Epithelial cell of esophagus (primary cell): ENCODE data around the gene BPIFB3.

Experiments used
- DNase-seq: peaks from one replicate; pipeline ENCODE4 v3.0.0; 2010; ENCODE audit warnings: low read depth
- H3K4me3 ChIP-seq: 2 replicates; pipeline ENCODE4 v1.5.1; 2011; ENCODE audit warnings: mild to moderate bottlenecking, low read length, control low read depth
- CTCF ChIP-seq: IDR thresholded peaks from 2 replicates; pipeline ENCODE4 v1.5.1; 2011; ENCODE audit warnings: low read depth, mild to moderate bottlenecking, low read length, control low read depth, inconsistent platforms; ENCODE audit not compliant: insufficient read depth; ENCODE audit errors: missing control alignments

The BPIFB3 gene

GRCh38 chr20:33008336-33009213 is 45.1 kb upstream of the BPIFB3 start:
- DNase-seq, result no peak
- no peak overlapping the region for H3K4me3 ChIP-seq
- TF ChIP-seq CTCF, result no peak

- no peak overlapping the region for H3K4me3 ChIP-seq
- DNase-seq, result no peak
- no peak for TF ChIP-seq CTCF
These were observed 44.2 kb upstream of the BPIFB3 start for GRCh38 chr20:33009214-33010132.

- H3K4me3 ChIP-seq, result no peak overlapping the region
- no peak for DNase-seq
- no peak for TF ChIP-seq CTCF
These were observed 43.6 kb upstream of the BPIFB3 start for GRCh38 chr20:33010133-33010504.

- no peak for TF ChIP-seq CTCF
- DNase-seq, result no peak
- H3K4me3 ChIP-seq, result no peak overlapping the region
These were observed 42.8 kb upstream of the BPIFB3 start for GRCh38 chr20:33010674-33011449.

- TF ChIP-seq CTCF, result no peak
- no peak overlapping the region for H3K4me3 ChIP-seq
- DNase-seq, result no peak
These were observed 41.1 kb upstream of the BPIFB3 start for GRCh38 chr20:33012327-33013189.
